Mesenchymal stem cell (in vitro differentiated cells and primary cell): ENCODE results near the gene SLC37A4.

ENCODE experiments used
- DNase-seq: peaks from one replicate; pipeline ENCODE4 v3.0.0-alpha.2; 2013
- H2AFZ ChIP-seq: one replicate; pipeline ENCODE4 v1.6.1; 2013; ENCODE audit warnings: low read depth, mild to moderate bottlenecking, control low read depth, inconsistent platforms, low read length, moderate library complexity
- H2AK5ac ChIP-seq: 2 replicates; pipeline ENCODE4 v1.6.1; 2013; ENCODE audit warnings: low read length, moderate library complexity, mild to moderate bottlenecking, inconsistent platforms; ENCODE audit not compliant: severe bottlenecking
- H2BK120ac ChIP-seq: one replicate; pipeline ENCODE4 v1.6.1; 2013; ENCODE audit warnings: low read depth, mild to moderate bottlenecking, inconsistent platforms, low read length, moderate library complexity
- H2BK12ac ChIP-seq, 2 experiments: one replicate each; pipeline ENCODE4 v1.6.1; 2013; ENCODE audit warnings: inconsistent platforms in 2 of 2, low read length in 2 of 2, mild to moderate bottlenecking in 2 of 2, moderate library complexity in 2 of 2, control low read depth in 1 of 2
- H2BK15ac ChIP-seq: one replicate; pipeline ENCODE4 v1.6.1; 2013; ENCODE audit warnings: mild to moderate bottlenecking, low read depth, inconsistent platforms; ENCODE audit not compliant: poor library complexity, severe bottlenecking
- H2BK5ac ChIP-seq: 2 replicates; pipeline ENCODE4 v1.6.1; 2013; ENCODE audit warnings: low read depth, mild to moderate bottlenecking, low read length, control low read depth, inconsistent platforms; ENCODE audit not compliant: poor library complexity, severe bottlenecking
- H3K14ac ChIP-seq, 2 experiments: one replicate each; pipeline ENCODE4 v1.6.1; 2013; ENCODE audit warnings: inconsistent platforms in 2 of 2, low read length in 2 of 2, control low read depth in 1 of 2, mild to moderate bottlenecking in 1 of 2, moderate library complexity in 1 of 2
- H3K18ac ChIP-seq, 2 experiments: one replicate each; pipeline ENCODE4 v1.6.1; 2013; ENCODE audit warnings: inconsistent platforms in 2 of 2, low read length in 2 of 2, control low read depth in 1 of 2, low read depth in 1 of 2, mild to moderate bottlenecking in 1 of 2
- H3K23ac ChIP-seq, 2 experiments: one replicate each; pipeline ENCODE4 v1.6.1; 2013; ENCODE audit warnings: inconsistent platforms in 2 of 2, low read length in 2 of 2, mild to moderate bottlenecking in 2 of 2, moderate library complexity in 2 of 2, control low read depth in 1 of 2
- H3K27ac ChIP-seq: 2 replicates; pipeline ENCODE4 v1.5.1; 2013; ENCODE audit warnings: mild to moderate bottlenecking, moderate library complexity, low read length, control low read depth, inconsistent platforms; ENCODE audit not compliant: poor library complexity, severe bottlenecking
- H3K27me3 ChIP-seq, 2 experiments: 2 replicates each; pipeline versions ENCODE4 v1.6.1 to v1.7.0; 2013; ENCODE audit warnings: low read length in 2 of 2, mild to moderate bottlenecking in 2 of 2, moderate library complexity in 2 of 2, control low read depth in 1 of 2, inconsistent platforms in 1 of 2; ENCODE audit not compliant: control insufficient read depth in 1 of 2, insufficient read depth in 1 of 2
- H3K36me3 ChIP-seq, 2 experiments: 2 replicates each; pipeline versions ENCODE4 v1.6.1 to v1.7.0; 2013; ENCODE audit warnings: low read length in 2 of 2, control low read depth in 1 of 2, inconsistent platforms in 1 of 2, low read depth in 1 of 2, mild to moderate bottlenecking in 1 of 2; ENCODE audit not compliant: insufficient read depth in 2 of 2, control insufficient read depth in 1 of 2
- H3K4ac ChIP-seq, 2 experiments: one replicate each; pipeline ENCODE4 v1.6.1; 2013; ENCODE audit warnings: inconsistent platforms in 2 of 2, low read length in 2 of 2, mild to moderate bottlenecking in 2 of 2, moderate library complexity in 2 of 2, control low read depth in 1 of 2, low read depth in 1 of 2
- H3K4me1 ChIP-seq: 2 replicates; pipeline ENCODE4 v1.6.1; 2013; ENCODE audit warnings: low read depth, low read length, control low read depth; ENCODE audit not compliant: control insufficient read depth, insufficient read depth
- H3K4me2 ChIP-seq: 2 replicates; pipeline ENCODE4 v1.6.1; 2013; ENCODE audit warnings: low read length, mild to moderate bottlenecking, inconsistent platforms; ENCODE audit not compliant: poor library complexity, severe bottlenecking
- H3K4me3 ChIP-seq, 2 experiments: 2 replicates each; pipeline versions ENCODE4 v1.5.1 to v1.7.0; 2013; ENCODE audit warnings: low read length in 2 of 2, mild to moderate bottlenecking in 2 of 2, control low read depth in 1 of 2, low read depth in 1 of 2; ENCODE audit not compliant: insufficient read depth in 1 of 2
- H3K79me1 ChIP-seq: replicated peaks from 2 replicates; pipeline ENCODE4 v1.6.1; 2013; ENCODE audit warnings: mild to moderate bottlenecking, control low read depth, low read length, inconsistent platforms; ENCODE audit not compliant: poor library complexity, severe bottlenecking
- H3K9ac ChIP-seq: 2 replicates; pipeline ENCODE4 v1.7.0; 2013; ENCODE audit warnings: mild to moderate bottlenecking, low read length, moderate library complexity
- H3K9me3 ChIP-seq: 2 replicates; pipeline ENCODE4 v1.7.0; 2013; ENCODE audit warnings: mild to moderate bottlenecking, low read length; ENCODE audit not compliant: control insufficient read depth
- H4K8ac ChIP-seq: one replicate; pipeline ENCODE4 v1.6.1; 2013; ENCODE audit warnings: inconsistent platforms, mild to moderate bottlenecking, low read length, moderate library complexity
- H4K91ac ChIP-seq: one replicate; pipeline ENCODE4 v1.6.1; 2013; ENCODE audit warnings: mild to moderate bottlenecking, low read length, inconsistent platforms
- WGBS: methylation state at CpG from one replicate; pipeline ENCODE4 v1.1.7; 2013; ENCODE audit warnings: mixed read lengths; 5-methylcytosine and 5-hydroxymethylcytosine counted together

Gene SLC37A4

GRCh38 chr11:119027561-119028345, 2.9 kb downstream of the SLC37A4 start:
- Histone ChIP-seq H3K9me3 (no peaks in the 10 kb centered on the region), H3K79me1 (peaks cover 32% of the 10 kb centered on the region), H2BK15ac (no peak overlapping the region), H3K4me1 (peaks cover 41% of the 10 kb centered on the region), H3K27me3 (no peaks in the 10 kb centered on the region), H2AK5ac (peak overlapping the region; percentile 27), H3K4me3 (no peak overlapping the region), H3K4me2 (peak overlapping the region; percentile 88), H4K91ac (no peak overlapping the region), H4K8ac (no peak overlapping the region), H2AFZ (no peak overlapping the region), H2BK120ac (no peak overlapping the region), H3K27ac (no peak overlapping the region), H3K36me3 (peaks cover 41 to 48% of the 10 kb centered on the region in 2 experiments), H2BK12ac (no peak overlapping the region), H2BK5ac (no peak overlapping the region), H3K14ac (no peak overlapping the region), H3K23ac (no peak overlapping the region), H3K9ac (no peak overlapping the region), H3K18ac (no peak overlapping the region), H3K4ac (no peak overlapping the region)
- DNase-seq = no peak
- WGBS = 97% methylated on average over 6 of the region's 9 CpGs

- Histone ChIP-seq H2AK5ac (no peak overlapping the region), H3K18ac (no peak overlapping the region), H3K79me1 (peaks cover 32% of the 10 kb centered on the region), H4K91ac (no peak overlapping the region), H2BK120ac (no peak overlapping the region), H3K4me1 (peaks cover 41% of the 10 kb centered on the region), H3K27ac (no peak overlapping the region), H3K4me3 (no peak overlapping the region), H2BK12ac (no peak overlapping the region), H2BK15ac (no peak overlapping the region), H3K27me3 (no peaks in the 10 kb centered on the region), H2BK5ac (no peak overlapping the region), H3K4me2 (no peak overlapping the region), H3K9ac (no peak overlapping the region), H2AFZ (no peak overlapping the region), H4K8ac (no peak overlapping the region), H3K36me3 (peaks cover 47 to 56% of the 10 kb centered on the region in 2 experiments), H3K4ac (no peak overlapping the region), H3K23ac (no peak overlapping the region), H3K14ac (no peak overlapping the region), H3K9me3 (no peaks in the 10 kb centered on the region)
- 90% methylated on average over 2 of the region's 2 CpGs for WGBS
- DNase-seq = no peak
These were observed 3.7 kb downstream of the SLC37A4 start for GRCh38 chr11:119026970-119027369.

GRCh38 chr11:119025978-119026766, 4.5 kb downstream of the SLC37A4 start:
- no peak overlapping the region for H2BK120ac ChIP-seq
- 94% methylated on average over 16 of the region's 16 CpGs for WGBS

GRCh38 chr11:119025541-119025940, 5.1 kb downstream of the SLC37A4 start:
- no peak overlapping the region for H3K23ac ChIP-seq
- no peak overlapping the region for H3K14ac ChIP-seq
- no peak overlapping the region for H3K27ac ChIP-seq
- no peak overlapping the region for H3K4ac ChIP-seq
- no peak overlapping the region for H3K18ac ChIP-seq
- H3K36me3 ChIP-seq = peaks cover 57 to 58% of the 10 kb centered on the region in 2 experiments
- no peak overlapping the region for H4K91ac ChIP-seq
- no peaks in the 10 kb centered on the region for H3K27me3 ChIP-seq
- H2AK5ac ChIP-seq = no peak overlapping the region
- H2BK12ac ChIP-seq = no peak overlapping the region
- no peak overlapping the region for H2BK120ac ChIP-seq
- DNase-seq = no peak
- H3K4me3 ChIP-seq = no peak overlapping the region
- no peaks in the 10 kb centered on the region for H3K9me3 ChIP-seq
- H2BK15ac ChIP-seq = no peak overlapping the region
- 97% methylated on average over 5 of the region's 5 CpGs for WGBS
- no peak overlapping the region for H3K4me2 ChIP-seq
- peaks cover 31% of the 10 kb centered on the region for H3K79me1 ChIP-seq
- H3K9ac ChIP-seq = no peak overlapping the region
- H4K8ac ChIP-seq = no peak overlapping the region
- no peak overlapping the region for H2AFZ ChIP-seq
- H2BK5ac ChIP-seq = no peak overlapping the region
- H3K4me1 ChIP-seq = peaks cover 41% of the 10 kb centered on the region

More at GRCh38 chr11:119025978-119026766, 4.5 kb downstream of the SLC37A4 start:
- Histone ChIP-seq H3K4me3 (no peak overlapping the region), H3K27ac (no peak overlapping the region), H2BK15ac (no peak overlapping the region), H3K9me3 (no peaks in the 10 kb centered on the region), H3K18ac (no peak overlapping the region), H3K36me3 (peaks cover 55 to 58% of the 10 kb centered on the region in 2 experiments), H4K91ac (no peak overlapping the region), H3K4me1 (peaks cover 41% of the 10 kb centered on the region), H3K27me3 (no peaks in the 10 kb centered on the region), H3K14ac (no peak overlapping the region), H2BK12ac (no peak overlapping the region), H3K4me2 (no peak overlapping the region), H2AFZ (no peak overlapping the region), H3K79me1 (peaks cover 32% of the 10 kb centered on the region), H2AK5ac (no peak overlapping the region), H4K8ac (no peak overlapping the region), H2BK5ac (no peak overlapping the region), H3K4ac (no peak overlapping the region), H3K23ac (no peak overlapping the region), H3K9ac (no peak overlapping the region)
- DNase-seq = no peak
